Iris pigment epithelial cell (primary cell): Measurements from ENCODE around the gene P2RY8.
"Not testable (repeated sequence)": the region's sequence is repeated elsewhere in the genome, so short reads cannot be mapped to it uniquely, and the experiment has no call there.

Experiments
- DNase-seq: peaks from one replicate; pipeline ENCODE4 v3.0.0-alpha.2; 2011; ENCODE audit warnings: low read depth

Gene P2RY8

GRCh38 chrX:1537031-1537715, at the start of gene P2RY8:
TSS of gene P2RY8 (minus strand) at chrX:1537185. CDS start at chrX:1466558, 70,627 bp downstream.
- peak; percentile 16 for DNase-seq

- DNase-seq, result no peak
Measured at GRCh38 chrX:1584237-1585011, 47.4 kb upstream of the P2RY8 start.

- DNase-seq, result peak; percentile 26
Measured at GRCh38 chrX:1582686-1583437, 45.9 kb upstream of the P2RY8 start.

GRCh38 chrX:1581132-1581531, 44.1 kb upstream of the P2RY8 start:
- peak; percentile 29 for DNase-seq

- no peak for DNase-seq
Measured at GRCh38 chrX:1578511-1579173, 41.7 kb upstream of the P2RY8 start.

- DNase-seq, result no peak
Measured at GRCh38 chrX:1577845-1578244, 40.9 kb upstream of the P2RY8 start.

- no peak for DNase-seq
Measured at GRCh38 chrX:1576201-1576992, 39.4 kb upstream of the P2RY8 start.

- not testable (repeated sequence) for DNase-seq
Measured at GRCh38 chrX:1574181-1574580, 37.2 kb upstream of the P2RY8 start.

- DNase-seq, result no peak
Measured at GRCh38 chrX:1564750-1565683, 28.0 kb upstream of the P2RY8 start.

- not testable (repeated sequence) for DNase-seq
Measured at GRCh38 chrX:1564077-1564476, 27.1 kb upstream of the P2RY8 start.

GRCh38 chrX:1561164-1561563, 24.2 kb upstream of the P2RY8 start:
- no peak for DNase-seq

- DNase-seq, result no peak
Measured at GRCh38 chrX:1558761-1559468, 21.9 kb upstream of the P2RY8 start.

GRCh38 chrX:1557442-1557841, 20.5 kb upstream of the P2RY8 start:
- DNase-seq, result not testable (repeated sequence)

- DNase-seq, result no peak
Measured at GRCh38 chrX:1555370-1555769, 18.4 kb upstream of the P2RY8 start.

GRCh38 chrX:1554469-1555210, 17.7 kb upstream of the P2RY8 start:
- DNase-seq, result no peak

GRCh38 chrX:1551959-1552546, 15.1 kb upstream of the P2RY8 start:
- no peak for DNase-seq

GRCh38 chrX:1546691-1547251, 9.8 kb upstream of the P2RY8 start:
- no peak for DNase-seq

GRCh38 chrX:1545776-1546408, 8.9 kb upstream of the P2RY8 start:
- DNase-seq, result no peak
